Amniotic stem cell (primary cell): ENCODE results near the gene APOL4.
"Not testable (repeated sequence)": the region's sequence is repeated elsewhere in the genome, so short reads cannot be mapped to it uniquely, and the experiment has no call there.

Source experiments
- DNase-seq: peaks from one replicate; lab custom pipeline; 2025; lab: John Stamatoyannopoulos, UW

Gene APOL4

DNA sequence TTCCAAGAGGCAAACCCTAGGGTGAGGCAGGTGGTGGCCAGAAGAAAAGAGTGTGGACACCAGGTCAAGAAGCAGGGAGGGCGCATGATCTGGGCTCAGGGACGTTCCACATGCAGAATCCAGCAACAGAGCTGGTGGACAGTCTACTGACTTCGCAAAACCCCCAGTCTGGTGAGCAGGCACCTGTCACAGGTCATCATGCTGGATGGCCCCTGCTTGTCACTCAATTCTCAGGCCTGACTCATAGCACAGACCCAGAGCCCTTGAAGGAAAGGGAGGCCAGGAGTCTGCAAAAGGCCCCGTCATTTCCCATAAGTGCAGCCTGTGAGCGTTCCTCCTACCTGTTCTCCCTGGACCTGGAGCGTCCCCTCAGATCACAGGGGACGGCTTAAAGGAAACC, 18.2 kb downstream of the APOL4 start:
- DNase-seq = no peak

DNA sequence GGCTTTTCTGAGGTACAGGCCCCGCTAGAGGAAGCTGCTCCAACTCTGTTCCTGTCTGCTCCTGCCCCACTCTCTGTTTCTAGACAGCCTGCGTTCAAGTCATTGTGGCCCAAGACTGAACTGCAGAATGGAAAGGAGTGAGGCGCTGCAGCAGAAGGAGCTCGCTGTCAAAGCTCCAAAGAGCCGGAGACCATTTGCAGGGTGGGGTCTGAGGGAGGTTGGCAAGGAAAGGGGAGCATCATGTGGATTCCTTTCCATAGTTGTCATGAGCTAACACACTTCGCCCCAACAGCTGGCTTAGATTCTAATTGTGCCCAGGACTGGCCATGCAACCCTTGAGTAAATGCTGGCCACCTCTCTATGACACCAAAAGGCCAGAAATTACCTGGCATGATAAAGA, 18.8 kb downstream of the APOL4 start:
- DNase-seq = no peak

DNA sequence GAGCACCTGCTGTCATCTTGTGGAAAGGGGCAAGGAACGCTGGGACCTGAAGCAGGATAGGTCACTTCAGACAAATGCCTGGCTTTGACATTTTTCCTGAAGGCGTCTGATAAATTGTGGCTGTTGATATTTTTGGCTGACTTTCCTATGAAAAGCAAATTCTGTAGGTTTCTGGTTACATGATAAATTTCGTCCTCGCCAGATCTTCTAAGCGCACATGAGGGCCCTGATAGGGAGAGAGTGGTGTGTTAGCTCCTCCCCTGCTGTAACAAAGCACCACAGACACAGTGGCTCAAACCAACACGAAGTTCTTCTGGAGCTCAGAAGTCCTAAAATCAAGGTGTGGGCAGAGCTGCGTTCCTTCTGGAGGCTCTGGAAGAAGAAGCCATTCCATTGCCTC, 19.6 kb downstream of the APOL4 start:
- no peak for DNase-seq

DNA sequence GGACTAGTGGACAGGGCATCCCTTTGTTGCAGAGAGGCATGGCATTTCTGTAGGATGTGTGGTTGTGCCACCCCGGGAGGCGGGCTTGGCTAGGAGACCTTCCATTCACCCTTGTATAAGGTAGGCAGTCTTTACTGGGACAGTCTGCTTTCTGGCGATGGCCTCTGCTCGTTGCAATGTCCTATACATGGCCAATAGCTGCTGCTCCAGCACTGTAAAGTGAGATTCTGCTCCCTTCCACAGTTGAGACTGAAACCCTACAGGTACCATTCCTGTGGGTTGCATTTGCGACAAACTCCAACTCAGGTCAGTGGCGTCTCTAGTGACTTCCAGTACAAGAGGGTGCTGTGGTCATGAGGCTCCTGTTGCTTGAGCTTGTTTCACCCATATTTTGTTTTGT, 20.7 kb downstream of the APOL4 start:
- no peak for DNase-seq

DNA sequence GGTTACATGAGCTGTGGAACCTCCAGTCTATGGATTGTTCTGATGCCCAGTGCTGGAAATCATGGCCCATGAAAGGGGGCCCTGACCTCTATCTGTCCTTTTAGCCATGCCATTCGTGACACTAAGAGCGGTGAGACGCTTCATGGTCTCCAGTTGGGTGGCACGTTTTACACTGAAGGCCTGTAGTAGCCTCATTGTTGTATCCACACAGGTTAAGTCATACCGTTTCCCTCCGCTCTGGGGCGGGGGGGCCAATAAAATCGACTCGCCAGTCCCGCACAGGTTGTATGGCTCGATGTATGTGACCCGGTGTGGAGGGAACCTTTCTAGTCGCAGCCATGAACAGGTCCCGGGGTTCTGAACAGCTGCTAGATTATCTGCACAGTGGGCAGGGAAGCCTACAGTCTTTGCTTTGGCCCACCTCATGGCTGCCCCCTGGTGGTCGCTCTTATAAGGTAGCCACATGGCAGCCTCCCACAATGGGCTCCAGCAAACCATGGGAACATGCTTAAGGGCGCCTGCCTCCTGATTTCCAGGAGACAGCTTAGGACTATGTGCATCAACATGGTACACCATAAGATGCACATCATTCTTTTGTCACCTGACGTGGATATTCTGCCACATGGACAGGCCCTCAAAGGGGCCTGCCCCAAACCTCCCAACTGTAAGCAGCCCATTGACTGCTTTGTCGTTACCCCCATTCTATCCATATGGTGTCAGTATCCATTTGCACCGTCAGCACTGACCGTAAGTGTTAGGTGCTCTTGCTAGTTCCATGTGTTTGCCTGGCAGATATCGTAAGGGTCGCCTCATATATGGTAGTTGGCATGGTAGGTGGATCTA, 21.4 kb downstream of the APOL4 start:
- DNase-seq = peak; percentile 59

DNA sequence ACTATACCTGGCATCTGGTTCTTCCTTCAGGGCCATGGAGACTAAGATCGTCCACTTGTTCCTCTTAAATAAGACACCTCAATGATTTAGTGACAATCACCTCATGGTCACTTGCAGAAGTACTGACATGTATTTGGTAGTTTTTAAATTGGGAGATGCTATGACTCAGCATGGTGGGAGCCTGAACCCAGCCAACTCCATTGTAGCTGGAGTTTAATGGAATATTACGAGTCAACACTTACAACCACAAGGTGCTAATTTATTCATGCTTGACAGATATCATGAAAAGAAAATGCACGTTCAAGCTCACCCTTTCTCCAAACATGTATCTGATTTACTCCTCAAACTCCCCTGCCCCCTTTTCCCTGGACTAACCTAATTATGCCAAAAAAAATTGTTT, 24.4 kb downstream of the APOL4 start:
- no peak for DNase-seq

DNA sequence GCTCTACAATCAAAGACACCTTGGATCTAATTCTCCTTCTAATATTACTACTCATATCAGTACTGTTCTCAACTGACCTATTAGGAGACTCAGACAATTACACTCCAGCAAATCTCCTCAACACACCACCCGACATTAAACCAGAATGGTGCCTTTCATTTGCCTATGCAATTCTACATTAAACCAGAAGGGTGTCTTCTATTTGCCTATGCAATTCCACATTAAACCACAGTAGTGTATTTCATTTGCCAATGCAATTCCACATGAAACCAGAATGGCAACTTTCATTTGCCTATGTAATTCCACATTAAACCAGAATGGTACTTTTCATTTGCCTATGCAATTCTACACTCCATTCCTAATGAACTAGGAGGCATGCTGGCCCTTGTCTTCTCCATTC, 25.7 kb downstream of the APOL4 start:
- no peak for DNase-seq

DNA sequence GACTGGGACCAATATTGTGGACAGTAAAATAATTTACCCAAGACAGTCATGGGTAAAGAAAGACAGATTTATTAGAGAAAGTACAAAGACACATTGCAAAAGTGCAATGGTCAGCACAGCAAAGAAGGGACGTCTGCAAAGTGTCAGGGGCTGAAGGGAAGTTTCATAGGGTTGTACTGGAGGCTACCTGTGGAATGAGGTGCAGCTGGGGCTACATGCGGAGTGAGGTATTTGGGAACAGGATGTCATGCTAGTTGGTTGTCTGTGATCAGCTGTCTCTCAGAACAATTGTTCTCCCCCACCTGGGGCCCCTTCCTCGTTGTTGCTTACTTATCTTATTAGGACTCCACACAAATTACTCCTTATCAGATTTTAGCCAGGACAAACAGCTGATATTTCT, 29.7 kb downstream of the APOL4 start:
- no peak for DNase-seq

DNA sequence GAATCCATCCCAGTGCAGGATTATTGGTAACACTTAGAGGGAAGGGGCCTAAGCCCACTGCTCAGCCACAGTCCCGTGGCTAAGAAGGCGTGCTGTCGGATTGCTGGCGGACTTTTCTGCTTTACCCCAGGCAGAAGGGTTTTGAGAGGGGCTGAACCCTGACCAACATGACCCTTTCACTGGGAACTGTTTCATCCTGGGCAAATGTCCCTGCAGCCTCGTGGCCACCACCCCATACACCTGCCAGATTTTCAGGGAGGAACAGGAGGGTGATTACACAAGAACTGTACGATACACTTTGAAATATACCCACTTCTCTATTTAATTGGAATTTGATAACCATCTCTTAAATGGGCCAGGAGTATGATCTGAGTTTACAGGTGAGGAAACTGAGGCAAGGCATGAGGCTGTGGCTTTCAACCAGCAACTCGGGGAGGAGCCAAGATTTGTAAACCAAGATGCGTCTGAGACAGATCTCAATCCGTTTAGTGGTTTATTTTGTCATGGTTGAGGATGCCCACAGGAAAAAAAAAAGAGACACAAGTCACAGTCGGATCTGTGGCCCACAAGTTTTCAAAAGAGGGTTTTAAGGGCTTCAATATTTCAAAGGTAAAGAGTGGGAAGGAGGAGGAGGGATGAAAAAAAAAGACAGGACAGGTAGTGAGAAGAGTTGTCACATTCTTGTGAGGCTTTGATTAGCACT, 34.9 kb downstream of the APOL4 start:
- no peak for DNase-seq

DNA sequence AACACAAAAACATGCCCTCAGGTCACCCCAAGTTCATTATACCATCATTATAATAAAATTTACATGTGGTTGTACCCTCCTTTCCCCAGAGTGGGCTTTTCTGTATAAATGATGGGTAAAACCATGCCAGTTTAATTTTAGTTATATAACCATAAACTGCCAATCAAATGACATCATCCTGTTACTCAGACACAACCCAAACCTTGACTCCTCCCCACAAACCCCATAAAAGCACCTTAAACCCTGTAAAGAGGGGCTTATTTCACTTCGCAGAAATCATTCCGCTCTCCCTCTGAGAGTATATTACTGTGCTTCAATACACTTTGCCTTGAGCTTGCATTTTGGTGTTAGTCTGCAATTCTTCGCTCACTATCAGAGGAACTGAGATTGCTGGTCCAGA, 35.5 kb downstream of the APOL4 start:
- no peak for DNase-seq

DNA sequence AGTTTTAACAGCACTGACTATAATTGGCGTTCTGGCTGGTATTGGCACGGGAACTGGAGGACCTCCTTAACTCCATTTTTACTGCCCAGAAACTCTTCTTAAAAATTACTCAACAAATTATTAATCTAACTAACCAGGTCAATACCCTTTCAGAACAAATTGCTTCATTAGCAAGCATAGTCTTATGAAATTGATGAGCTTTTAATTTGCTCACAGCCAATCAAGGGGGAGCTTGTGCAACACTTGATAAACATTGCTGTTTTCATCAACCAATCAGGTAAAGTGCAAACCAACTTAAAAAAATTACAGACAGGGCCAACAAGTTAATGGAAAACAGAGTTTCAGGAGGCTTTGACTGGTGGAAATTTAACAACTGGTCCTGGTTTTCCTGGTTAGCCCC, 36.5 kb downstream of the APOL4 start:
- DNase-seq = no peak

DNA sequence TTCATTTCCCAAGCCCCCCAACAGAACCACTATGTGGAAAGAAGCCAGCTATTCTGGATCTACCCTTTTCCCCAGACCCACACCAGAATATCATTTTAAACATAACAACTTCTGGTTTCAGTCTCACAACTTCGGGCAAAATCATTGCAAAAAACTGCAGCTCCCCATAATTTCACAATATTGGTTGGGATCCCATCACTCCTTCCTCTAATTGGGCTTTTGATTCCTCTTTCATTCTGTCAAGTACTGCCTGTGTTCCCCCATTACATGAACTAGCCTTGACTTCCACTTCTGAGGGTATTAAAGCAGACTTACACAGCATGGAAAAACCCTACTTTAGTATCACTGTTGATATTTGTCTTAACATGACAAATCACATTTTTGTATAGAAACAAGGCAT, 37.0 kb downstream of the APOL4 start:
- DNase-seq = no peak

DNA sequence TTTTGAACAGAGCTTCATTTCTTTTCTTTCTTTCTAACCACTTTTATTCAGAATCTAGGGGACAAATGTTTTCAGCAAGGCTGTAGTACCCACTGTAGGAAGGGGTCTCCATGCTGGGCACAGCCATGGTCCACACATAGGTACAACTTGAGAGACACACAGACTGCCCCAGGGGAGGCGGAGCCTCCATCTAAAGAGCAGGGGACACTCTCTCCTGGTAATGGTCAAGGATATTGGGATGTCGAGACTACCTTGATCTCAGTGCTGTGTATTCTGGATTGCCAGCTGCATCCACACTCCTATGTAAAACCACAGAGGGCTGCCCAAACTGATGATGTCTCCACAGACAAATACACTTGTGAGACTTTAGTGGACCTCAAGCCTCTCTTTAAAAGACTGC, 38.1 kb downstream of the APOL4 start:
- no peak for DNase-seq

DNA sequence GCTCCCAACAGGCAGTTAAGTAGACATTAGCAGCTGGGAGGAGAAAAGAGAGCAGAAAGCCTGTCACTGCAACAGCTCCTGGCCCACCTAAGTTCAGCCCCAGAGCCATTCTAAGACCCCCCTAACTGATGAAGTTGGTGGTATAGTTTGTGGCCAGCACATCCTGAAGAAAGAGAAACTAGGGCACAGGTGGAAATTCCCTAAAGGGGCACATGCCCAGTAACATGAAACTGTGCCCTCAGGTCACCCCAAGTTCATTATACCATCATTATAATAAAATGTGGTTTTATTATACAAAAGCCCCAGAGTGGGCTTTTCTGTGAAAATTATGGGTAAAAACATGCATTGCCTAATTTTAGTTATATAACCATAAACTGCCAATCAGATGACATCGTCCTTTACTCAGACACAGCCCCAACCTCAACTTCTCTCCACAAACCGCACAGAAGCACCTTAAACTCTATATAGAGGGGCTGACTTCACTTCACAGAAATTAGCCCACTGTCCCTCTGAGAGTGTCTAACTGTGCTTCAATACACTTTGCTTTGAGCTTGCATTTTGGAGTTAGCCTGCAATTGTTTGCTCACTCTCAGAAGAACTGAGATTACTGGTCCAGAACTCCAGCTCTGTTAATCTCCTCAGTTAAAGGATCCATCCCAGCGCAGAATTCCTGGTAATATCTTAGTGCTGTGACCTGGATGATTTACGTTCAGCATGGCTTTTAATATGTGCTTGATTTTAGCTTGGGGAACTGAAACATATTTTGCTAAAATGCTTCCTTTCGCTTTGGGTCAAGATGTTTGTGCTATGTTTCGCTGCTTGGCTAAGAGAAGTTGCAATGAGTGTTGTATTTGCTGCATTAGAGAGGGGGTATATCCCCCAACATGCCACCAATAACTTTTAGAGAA, 39.2 kb downstream of the APOL4 start:
- DNase-seq = no peak

DNA sequence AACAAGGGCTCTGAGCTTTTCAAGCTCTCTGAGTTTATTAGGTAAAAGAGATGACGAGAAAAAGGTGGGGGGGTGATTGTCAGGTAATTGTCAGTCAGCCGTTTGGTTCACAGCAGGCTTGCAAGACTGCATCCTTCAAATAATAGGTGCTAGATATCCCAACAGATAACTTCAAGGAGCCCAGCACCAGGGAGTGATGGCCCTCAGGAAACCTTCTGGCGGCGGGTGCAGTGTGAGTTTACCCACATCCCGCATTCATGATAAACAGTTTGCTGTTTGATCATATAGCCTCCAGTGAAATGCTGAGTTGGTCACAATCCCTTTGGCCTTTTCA, 39.8 kb downstream of the APOL4 start:
- DNase-seq = not testable (repeated sequence)

DNA sequence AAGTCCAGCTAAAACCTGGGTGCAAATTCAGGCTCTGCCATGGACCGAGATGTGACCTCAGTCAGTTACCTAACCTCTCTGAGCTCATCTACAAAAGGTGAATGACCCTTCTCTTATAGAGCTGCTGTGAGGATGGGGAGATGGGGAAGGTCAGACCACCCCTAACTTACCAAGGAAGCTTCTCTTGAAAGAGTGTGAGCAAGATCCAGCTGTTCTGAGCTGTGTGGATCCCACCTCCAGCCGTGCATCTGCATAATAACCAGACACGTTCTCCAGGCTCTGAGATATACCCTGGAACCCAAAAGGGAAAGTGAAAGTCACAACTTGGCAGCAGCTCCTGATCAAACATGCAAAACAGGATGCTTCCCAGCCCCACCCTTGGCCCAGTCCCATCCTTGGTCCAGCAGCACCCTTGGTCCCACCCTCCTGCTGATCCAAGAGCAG, 41.1 kb downstream of the APOL4 start, which contains the start of gene APOL3:
TSS of gene APOL3 (minus strand) at position 257 of the 444 bp plus-strand sequence. CDS start 11,700 bp downstream, outside the sequence.
- no peak for DNase-seq

DNA sequence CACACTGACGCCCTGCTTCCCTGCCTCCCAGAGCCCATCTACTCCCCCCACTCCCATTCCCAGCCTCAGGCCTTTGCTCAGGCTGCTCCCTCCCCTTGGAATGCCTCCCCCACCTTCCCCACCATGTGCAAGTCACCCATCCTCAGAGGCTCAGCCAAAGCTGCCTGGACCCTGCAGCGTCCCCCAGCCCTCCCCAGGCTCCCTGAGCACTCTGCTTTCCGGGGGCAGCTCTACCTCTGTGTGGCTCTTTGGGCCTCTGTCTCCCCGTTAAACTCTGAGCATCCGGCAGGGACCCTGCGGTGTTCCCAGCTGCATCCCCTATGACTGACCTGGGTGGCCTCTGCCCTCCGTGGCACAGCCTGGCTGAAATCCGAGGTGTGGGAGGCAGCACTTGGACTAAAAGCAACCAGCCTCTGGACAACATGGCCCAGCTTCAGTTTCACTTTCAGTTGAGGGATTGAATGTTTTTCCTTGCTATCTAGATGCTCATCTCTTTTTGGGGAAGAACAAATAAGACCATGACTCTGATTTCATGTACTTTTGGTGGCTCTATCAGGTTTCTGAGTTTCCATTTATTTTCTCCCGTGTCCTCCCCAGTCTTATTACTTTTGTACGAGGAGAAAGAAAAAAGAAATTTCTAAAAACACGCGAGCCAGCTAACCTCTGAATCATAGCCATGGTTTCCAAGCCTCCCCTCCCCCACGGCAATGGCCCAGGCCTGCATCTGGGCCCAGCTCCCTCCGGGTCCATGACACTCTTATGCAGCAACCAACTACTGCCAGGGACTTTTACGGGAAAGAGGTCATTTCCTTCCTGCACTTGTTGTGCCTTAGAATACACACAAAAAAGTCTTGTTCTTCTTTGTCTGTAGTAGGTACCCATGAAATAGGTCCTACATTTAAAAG, 44.8 kb downstream of the APOL4 start:
- peak; percentile 45 for DNase-seq

DNA sequence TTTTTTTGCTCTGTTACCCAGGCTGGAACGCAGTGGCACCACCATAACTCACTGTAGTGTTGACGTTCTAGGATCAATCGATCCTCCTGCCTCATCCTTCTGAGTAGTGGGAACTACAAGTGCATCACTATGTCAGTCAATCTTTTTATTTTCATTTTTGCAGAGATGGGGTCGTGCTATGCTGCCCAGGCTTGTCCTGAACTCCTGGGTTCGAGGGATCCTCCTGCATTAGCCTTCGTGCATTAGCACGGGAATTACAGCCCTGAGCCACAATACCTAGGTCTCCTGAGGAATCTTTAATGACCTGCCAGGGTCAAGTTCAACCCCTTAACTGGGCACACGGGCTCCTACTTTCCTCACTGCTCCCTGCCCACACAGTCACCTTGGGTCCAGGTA, 45.5 kb downstream of the APOL4 start:
- no peak for DNase-seq

DNA sequence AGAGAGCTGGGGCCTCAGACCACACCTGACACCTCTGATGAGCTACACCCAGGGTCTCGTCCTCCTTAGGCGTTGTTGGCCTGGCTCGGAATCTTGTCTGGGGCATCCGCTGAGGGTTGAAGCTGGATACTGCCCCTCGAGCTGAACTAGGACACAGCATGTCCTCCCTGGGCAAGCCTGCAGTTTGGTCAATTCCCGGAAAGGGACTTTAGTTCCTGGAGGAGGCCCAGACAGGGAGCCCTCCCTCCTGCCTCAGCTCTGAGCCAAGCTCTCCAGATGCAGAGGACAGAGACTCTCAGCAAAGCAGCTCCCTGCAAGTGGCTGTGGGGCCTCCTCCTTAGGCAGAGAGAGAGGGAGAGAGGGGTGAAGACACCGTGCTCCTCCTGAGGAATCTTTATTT, 45.9 kb downstream of the APOL4 start:
- DNase-seq = no peak

DNA sequence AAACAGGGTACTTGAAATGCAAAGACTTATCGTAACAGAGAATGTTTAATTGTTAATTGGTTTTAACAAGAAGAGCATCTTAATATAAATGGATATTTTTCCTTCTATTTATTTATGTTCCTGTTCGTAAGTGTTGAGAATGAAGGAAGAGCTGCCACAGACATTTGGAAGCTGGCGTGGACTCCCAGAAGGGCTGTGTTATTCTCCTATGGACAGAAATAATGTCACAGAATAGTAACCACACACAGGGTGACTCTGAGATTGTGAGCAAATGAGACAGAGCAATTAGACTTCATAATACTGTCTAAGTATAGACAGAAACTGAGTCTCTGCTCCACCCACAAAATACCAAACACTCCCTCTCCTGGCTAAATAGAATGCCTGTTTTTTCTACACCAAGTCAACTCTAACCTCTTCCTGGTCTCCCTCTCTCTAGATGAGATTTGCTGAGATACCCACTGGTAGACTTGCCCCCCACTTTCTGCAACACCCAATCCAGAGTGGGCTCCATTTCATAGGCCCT, 47.1 kb downstream of the APOL4 start:
- DNase-seq = no peak
